Left ventricle myocardium inferior (tissue), 1 donor: ENCODE data around the gene MAN1C1. TPM values are rescaled to one million over a fixed set of nuclear protein-coding genes. Genes with fewer than 3 reads are reported as not detected.
A peak's percentile ranks its signal among the peaks of the same experiment; 100 is the strongest.

ENCODE experiments used
- DNase-seq: peaks from one replicate; pipeline ENCODE4 v3.0.0-alpha.2; 2020
- H3K27ac ChIP-seq: fragments of 200-600 bp; replicated peaks from 2 replicates; pipeline ENCODE4 v1.8.0; 2021
- H3K27me3 ChIP-seq: fragments of 200-600 bp; 2 replicates; pipeline ENCODE4 v1.8.0; 2021; ENCODE audit warnings: low read depth
- H3K36me3 ChIP-seq: fragments of 200-600 bp; 2 replicates; pipeline ENCODE4 v1.8.0; 2021
- H3K4me1 ChIP-seq: fragments of 200-600 bp; 2 replicates; pipeline ENCODE4 v1.8.0; 2021
- H3K4me3 ChIP-seq: fragments of 200-600 bp; 2 replicates; pipeline ENCODE4 v1.8.0; 2021; ENCODE audit warnings: mild to moderate bottlenecking, moderate library complexity
- H3K9me3 ChIP-seq: fragments of 200-600 bp; replicated peaks from 2 replicates; pipeline ENCODE4 v1.8.0; 2021
- intact Hi-C: fragments of 100-400 bp; cut with micrococcal nuclease; formaldehyde crosslinking; loops from one replicate; pipeline ENCODE4 v1.11.0; 2022
- total RNA-seq: library from RNA; stranded (reverse); fragmentation: NEBNext Ultra II Directional; extraction: Animal tissue kit (Norgen Biotek cat#: 25700); gene quantifications from one replicate; pipeline ENCODE4 v1.2.1, GENCODE V29; 2021
- TF ChIP-seq, protein P1 (sequence below): fragments of 200-600 bp; IDR thresholded peaks from 2 replicates; pipeline ENCODE4 v1.8.0; 2021; ENCODE audit warnings: antibody characterized with exemption, mild to moderate bottlenecking, borderline replicate concordance
- donor health status: DM: no; HTN: yes; CAD: no; lungs with severe emphysema.

Gene MAN1C1
- total RNA-seq, 1 donor from 2014 or later, result 18.0 TPM

DNA sequence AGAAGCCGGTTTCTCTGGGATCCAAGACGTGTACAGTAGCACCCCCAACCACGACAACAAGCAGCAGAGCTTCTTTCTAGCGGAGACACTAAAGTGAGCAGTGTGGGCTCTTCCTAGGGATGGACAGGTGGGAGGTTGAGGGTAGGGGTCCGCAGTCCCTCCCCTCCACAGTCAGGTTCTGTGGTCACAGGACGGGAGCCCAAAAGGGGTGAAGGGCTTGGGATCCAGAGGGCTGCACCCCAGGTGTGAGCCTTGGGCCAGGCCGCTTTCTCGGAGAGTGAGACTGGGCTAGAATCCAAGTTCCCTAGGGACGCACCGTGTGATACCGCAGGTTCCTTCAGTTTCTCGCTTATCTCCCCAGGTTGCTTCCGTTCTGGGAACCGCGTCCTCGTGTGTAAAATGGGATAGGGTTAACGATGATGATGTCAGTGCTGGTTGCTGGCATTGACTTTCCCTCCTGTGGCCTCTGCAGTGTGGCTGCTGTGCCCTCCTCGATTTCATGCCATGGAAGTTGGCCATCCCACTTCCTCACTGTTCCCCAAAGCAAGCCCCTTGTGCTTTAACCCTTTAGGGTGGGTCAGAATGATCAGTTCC is 166.1 kb downstream of the MAN1C1 start:
- TF ChIP-seq, protein P1, sequence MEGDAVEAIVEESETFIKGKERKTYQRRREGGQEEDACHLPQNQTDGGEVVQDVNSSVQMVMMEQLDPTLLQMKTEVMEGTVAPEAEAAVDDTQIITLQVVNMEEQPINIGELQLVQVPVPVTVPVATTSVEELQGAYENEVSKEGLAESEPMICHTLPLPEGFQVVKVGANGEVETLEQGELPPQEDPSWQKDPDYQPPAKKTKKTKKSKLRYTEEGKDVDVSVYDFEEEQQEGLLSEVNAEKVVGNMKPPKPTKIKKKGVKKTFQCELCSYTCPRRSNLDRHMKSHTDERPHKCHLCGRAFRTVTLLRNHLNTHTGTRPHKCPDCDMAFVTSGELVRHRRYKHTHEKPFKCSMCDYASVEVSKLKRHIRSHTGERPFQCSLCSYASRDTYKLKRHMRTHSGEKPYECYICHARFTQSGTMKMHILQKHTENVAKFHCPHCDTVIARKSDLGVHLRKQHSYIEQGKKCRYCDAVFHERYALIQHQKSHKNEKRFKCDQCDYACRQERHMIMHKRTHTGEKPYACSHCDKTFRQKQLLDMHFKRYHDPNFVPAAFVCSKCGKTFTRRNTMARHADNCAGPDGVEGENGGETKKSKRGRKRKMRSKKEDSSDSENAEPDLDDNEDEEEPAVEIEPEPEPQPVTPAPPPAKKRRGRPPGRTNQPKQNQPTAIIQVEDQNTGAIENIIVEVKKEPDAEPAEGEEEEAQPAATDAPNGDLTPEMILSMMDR, result no peak
- peaks cover 10% of the 10 kb centered on the region for H3K36me3 ChIP-seq
- no peaks in the 10 kb centered on the region for H3K9me3 ChIP-seq
- no peak overlapping the region for H3K4me3 ChIP-seq
- peaks cover 47% of the 10 kb centered on the region for H3K4me1 ChIP-seq
- H3K27ac ChIP-seq, result no peak overlapping the region
- DNase-seq, result no peak
- intact Hi-C loops, result no loop called here
- no peaks in the 10 kb centered on the region for H3K27me3 ChIP-seq

GRCh38 chr1:25784575-25785051 is 168.0 kb downstream of the MAN1C1 start:
- DNase-seq, result peak; percentile 76
- intact Hi-C loops, result no loop called here
- Histone ChIP-seq H3K27ac (peak overlapping the region; percentile 64), H3K4me1 (peaks cover 50% of the 10 kb centered on the region), H3K9me3 (no peaks in the 10 kb centered on the region), H3K27me3 (no peaks in the 10 kb centered on the region), H3K4me3 (no peak overlapping the region), H3K36me3 (peaks cover under 1% of the 10 kb centered on the region)
- TF ChIP-seq, protein P1, result no peak

- Histone ChIP-seq H3K4me3 (no peak overlapping the region), H3K4me1 (peaks cover 50% of the 10 kb centered on the region), H3K9me3 (no peaks in the 10 kb centered on the region), H3K36me3 (no peaks in the 10 kb centered on the region), H3K27me3 (no peaks in the 10 kb centered on the region), H3K27ac (peak overlapping the region; percentile 64)
- DNase-seq, result no peak
- intact Hi-C loops, result no loop called here
- TF ChIP-seq, protein P1, result no peak
Observed at GRCh38 chr1:25785333-25786067, 168.9 kb downstream of the MAN1C1 start.

GRCh38 chr1:25786887-25787759 is 170.5 kb downstream of the MAN1C1 start:
- Histone ChIP-seq H3K36me3 (no peaks in the 10 kb centered on the region), H3K27ac (peak overlapping the region; percentile 64), H3K4me1 (peaks cover 50% of the 10 kb centered on the region), H3K27me3 (no peaks in the 10 kb centered on the region), H3K9me3 (no peaks in the 10 kb centered on the region), H3K4me3 (no peak overlapping the region)
- intact Hi-C loops, result no loop called here
- no peak for DNase-seq
- TF ChIP-seq, protein P1, result no peak

- no peaks in the 10 kb centered on the region for H3K9me3 ChIP-seq
- intact Hi-C loops, result no loop called here
- TF ChIP-seq, protein P1, result no peak
- no peak overlapping the region for H3K4me3 ChIP-seq
- H3K36me3 ChIP-seq, result no peaks in the 10 kb centered on the region
- no peaks in the 10 kb centered on the region for H3K27me3 ChIP-seq
- no peak overlapping the region for H3K27ac ChIP-seq
- no peak for DNase-seq
- peaks cover 48% of the 10 kb centered on the region for H3K4me1 ChIP-seq
Observed at GRCh38 chr1:25787760-25788166, 171.2 kb downstream of the MAN1C1 start.
